ENCODE measurements around the gene PLA2G5. TPM values are rescaled to one million over a fixed set of nuclear protein-coding genes. Genes with fewer than 3 reads are reported as not detected.
A peak's percentile ranks its signal among the peaks of the same experiment; 100 is the strongest.

PLA2G5 gene
- total and polyA plus RNA-seq, 9 of the 15 experiments (the other 6 are each of a cell fraction or from before 2014, with no cell fraction given), result not detected

- TF ChIP-seq E4F1 (CRISPR knock-in tag; IDR thresholded peaks at IDR 0.05; ENCODE audit: borderline replicate concordance), result no peak
- no peak for TF ChIP-seq ZBTB9 (CRISPR knock-in tag; IDR thresholded peaks at IDR 0.05)
- no peak for TF ChIP-seq TCF15 (CRISPR knock-in tag; IDR thresholded peaks at IDR 0.05)
- no peak for TF ChIP-seq ZHX1 (conservative IDR thresholded peaks at IDR 0.05; ENCODE audit: low read length)
- no peak for TF ChIP-seq LCOR (CRISPR knock-in tag; IDR thresholded peaks at IDR 0.05)
- no peak for TF ChIP-seq TGIF2 (CRISPR knock-in tag; IDR thresholded peaks at IDR 0.05)
- TF ChIP-seq C11orf30 (IDR thresholded peaks at IDR 0.05; ENCODE audit: low read depth), result peak; percentile 38; the same call in 1 of the 2 replicates
Observed at GRCh38 chr1:20048563-20048962, 21.4 kb upstream of the PLA2G5 start (continued).

Data from K562 (cell line).